ENCODE data around the gene ANKH. TPM values are rescaled to one million over a fixed set of nuclear protein-coding genes. Genes with fewer than 3 reads are reported as not detected.

Gene ANKH
- polyA plus RNA-seq, 2 of the 4 experiments (the other 2 are of a cell fraction), result 11.7 to 17.3 TPM

GRCh38 chr5:14722923-14723322 is 148.7 kb downstream of the ANKH start:
- Histone ChIP-seq H3K27ac (no peak overlapping the region), H3K4me3 (no peak overlapping the region), H3K4me1 (no peaks in the 10 kb centered on the region), H3K4me2 (no peak overlapping the region), H3K9me3 (no peaks in the 10 kb centered on the region)
- ChIA-PET POLR2A (no interaction called here), CTCF (interaction anchor here (0.6 to 10.6 kb wide), 2 partner anchors 281 to 290 kb away, joined by 4 to 144 read pairs; no protein-coding TSS in a partner anchor)
- no peak for FAIRE-seq
- 90% methylated on average over 8 of the region's 8 CpGs for WGBS (ENCODE audit: missing lambda C conversion rate)
- DNase-seq (ENCODE audit: low read depth in 1 of 2, low spot score in 1 of 2), result no peak
- TF ChIP-seq MYC (IDR thresholded peaks at IDR 0.05; ENCODE audit: borderline replicate concordance, low read length) (no peak), ATOH8 (CRISPR knock-in tag; IDR thresholded peaks at IDR 0.05; ENCODE audit: low read depth) (no peak), ZC3H11A (IDR thresholded peaks at IDR 0.05) (no peak), NFE2L2 (conservative IDR thresholded peaks at IDR 0.05; ENCODE audit: low read length) (no peak), FOSB (CRISPR knock-in tag; IDR thresholded peaks at IDR 0.05) (no peak), CHD2 (IDR thresholded peaks at IDR 0.05; ENCODE audit: low read length, partially characterized antibody) (no peak), ZFP36 (IDR thresholded peaks at IDR 0.05; ENCODE audit: borderline replicate concordance, partially characterized antibody) (no peak), HDAC2 (IDR thresholded peaks at IDR 0.05) (no peak), HOXB13 (CRISPR knock-in tag; IDR thresholded peaks at IDR 0.05; ENCODE audit: low read depth) (no peak), CEBPB (IDR thresholded peaks at IDR 0.05) (no peak), REST (IDR thresholded peaks at IDR 0.05) (no peak), PHF8 (IDR thresholded peaks at IDR 0.05; ENCODE audit: borderline replicate concordance, low read depth) (no peak), NR3C1 (IDR thresholded peaks at IDR 0.05) (no peak), RARB (CRISPR knock-in tag; IDR thresholded peaks at IDR 0.05) (no peak), ESRRA (IDR thresholded peaks at IDR 0.05; ENCODE audit: borderline replicate concordance, low read length) (no peak), RCOR1 (IDR thresholded peaks at IDR 0.05; ENCODE audit: low read depth, low read length) (no peak)
- no peak for ATAC-seq

- no peak overlapping the region for H3K27ac ChIP-seq
- FAIRE-seq (no peak), ATAC-seq (no peak), DNase-seq (ENCODE audit: low read depth in 1 of 2, low spot score in 1 of 2) (no peak)
- ChIA-PET POLR2A (no interaction called here), CTCF (interaction anchor here (2.0 to 10.6 kb wide), 2 partner anchors 10 to 282 kb away, joined by 9 to 144 read pairs; no protein-coding TSS in a partner anchor)
- TF ChIP-seq JUN (IDR thresholded peaks at IDR 0.05) (no peak), MAZ (IDR thresholded peaks at IDR 0.05; ENCODE audit: borderline replicate concordance, low read depth, low read length) (no peak), MAFK (IDR thresholded peaks at IDR 0.05; ENCODE audit: partially characterized antibody) (no peak), RAD21 (conservative IDR thresholded peaks at IDR 0.05 in 1 of 2, IDR thresholded peaks at IDR 0.05 in 1 of 2) (no peak), RCOR1 (IDR thresholded peaks at IDR 0.05; ENCODE audit: low read depth, low read length) (no peak), RARB (CRISPR knock-in tag; IDR thresholded peaks at IDR 0.05) (no peak), RFX5 (IDR thresholded peaks at IDR 0.05) (no peak), REST (IDR thresholded peaks at IDR 0.05) (no peak), ELK1 (IDR thresholded peaks at IDR 0.05; ENCODE audit: low read depth, low read length) (no peak), KDM1A (IDR thresholded peaks at IDR 0.05; ENCODE audit: low read depth) (no peak)
- no peak overlapping the region for H3K4me2 ChIP-seq
- no peaks in the 10 kb centered on the region for H3K4me1 ChIP-seq
- no peak overlapping the region for H3K4me3 ChIP-seq
- 72% methylated on average over 7 of the region's 7 CpGs for WGBS (ENCODE audit: missing lambda C conversion rate)
- H3K9me3 ChIP-seq, result no peaks in the 10 kb centered on the region
Measured at GRCh38 chr5:14721990-14722656, 149.5 kb downstream of the ANKH start.
